NCI-H2196 treated with DMSO at 0.1 percent for 48 hours (cell line): ENCODE data around the gene TTC21B.
"Not testable (repeated sequence)": the region's sequence is repeated elsewhere in the genome, so short reads cannot be mapped to it uniquely, and the experiment has no call there.

ENCODE experiments used
- DNase-seq: peaks from one replicate; lab custom pipeline; 2025; ENCODE audit not compliant: unreplicated experiment; lab: John Stamatoyannopoulos, UW

Gene TTC21B

DNA sequence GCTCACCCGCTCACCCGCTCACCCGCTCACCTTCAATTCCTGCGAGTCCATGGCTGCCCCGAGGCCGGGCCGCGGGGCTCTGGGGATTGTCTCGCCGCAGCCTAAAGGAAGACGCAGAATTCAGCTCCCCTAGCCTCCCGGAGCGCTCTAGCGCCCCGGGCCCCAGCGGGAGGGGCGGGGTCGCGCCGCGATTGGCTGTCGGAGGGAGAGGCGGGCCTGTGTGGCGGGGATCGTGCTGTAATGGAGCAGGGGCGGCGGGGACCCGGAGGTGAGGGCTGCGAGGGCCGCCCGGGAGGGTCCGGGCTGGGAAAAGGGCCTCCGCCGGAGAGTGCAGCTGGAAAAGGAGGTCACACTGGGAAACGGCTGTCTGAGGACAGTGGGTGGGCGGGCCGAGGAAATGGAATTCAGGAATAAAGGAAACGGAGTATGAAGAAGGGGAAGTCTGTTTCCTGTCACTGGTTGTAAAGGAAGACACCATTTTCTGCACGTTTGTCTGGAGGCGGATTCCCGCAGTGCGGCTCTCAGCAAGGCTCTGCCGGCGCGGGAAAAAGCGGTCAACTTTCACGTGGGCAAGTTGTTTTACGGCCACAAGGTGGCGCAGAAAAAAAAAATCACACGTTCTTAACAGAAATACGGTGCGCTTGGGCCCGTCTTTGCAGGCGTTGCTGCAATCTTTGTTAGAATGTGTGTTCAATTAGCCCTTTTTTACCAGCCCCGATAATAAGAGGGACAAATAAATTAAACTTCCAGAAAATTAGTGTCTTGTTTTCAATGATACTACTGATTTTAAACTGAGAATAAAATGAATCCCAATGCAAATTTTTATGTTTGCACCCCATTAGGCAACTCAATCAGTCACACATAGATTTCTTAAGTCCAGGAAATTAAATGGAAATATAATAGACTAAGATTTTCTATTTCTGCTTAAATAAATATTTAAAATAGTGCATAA, at the start of gene TTC21B:
Gene TTC21B, minus strand, starts transcription at position 122 of the 952 bp plus-strand sequence. Its CDS starts 71 bp downstream, at position 51.
- DNase-seq = peak; percentile 97

DNA sequence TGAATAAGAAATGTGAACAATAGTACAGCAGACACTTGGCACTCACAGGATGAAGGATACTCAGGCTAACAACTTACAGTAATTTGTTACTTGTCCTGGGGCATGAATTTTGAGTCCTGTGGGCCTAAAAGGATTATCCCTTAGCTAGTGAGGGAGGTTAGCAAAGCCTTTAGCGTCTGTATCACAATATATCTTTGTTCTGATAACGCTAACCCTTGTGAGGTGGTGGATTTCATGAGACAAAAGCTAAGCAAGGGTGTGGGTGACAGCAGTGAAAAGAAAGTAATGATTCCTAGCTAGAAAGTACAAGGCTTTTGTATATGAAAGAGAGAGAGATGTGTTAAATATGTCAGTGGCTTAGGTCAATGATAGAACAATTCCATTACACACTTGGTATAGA, 46.8 kb upstream of the TTC21B start:
- no peak for DNase-seq

DNA sequence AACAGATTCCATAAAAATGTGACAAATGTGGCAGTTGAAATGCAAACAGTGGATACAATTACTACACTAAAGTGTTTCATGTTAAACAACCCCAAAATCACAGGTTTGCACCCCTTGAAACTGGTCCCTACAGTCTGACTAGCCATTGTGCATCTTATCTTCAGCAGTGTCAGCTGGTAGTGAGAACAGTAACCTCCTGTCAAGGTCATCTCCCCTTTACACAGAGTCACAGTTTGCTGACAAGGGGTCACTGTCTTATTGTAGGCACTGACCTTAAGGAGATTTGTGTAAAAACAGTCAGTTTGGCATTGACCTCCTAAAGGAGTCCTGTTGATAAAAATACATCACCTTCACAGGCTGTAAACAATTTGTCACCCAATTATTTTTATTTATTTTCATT, 37.3 kb upstream of the TTC21B start:
- DNase-seq = no peak

DNA sequence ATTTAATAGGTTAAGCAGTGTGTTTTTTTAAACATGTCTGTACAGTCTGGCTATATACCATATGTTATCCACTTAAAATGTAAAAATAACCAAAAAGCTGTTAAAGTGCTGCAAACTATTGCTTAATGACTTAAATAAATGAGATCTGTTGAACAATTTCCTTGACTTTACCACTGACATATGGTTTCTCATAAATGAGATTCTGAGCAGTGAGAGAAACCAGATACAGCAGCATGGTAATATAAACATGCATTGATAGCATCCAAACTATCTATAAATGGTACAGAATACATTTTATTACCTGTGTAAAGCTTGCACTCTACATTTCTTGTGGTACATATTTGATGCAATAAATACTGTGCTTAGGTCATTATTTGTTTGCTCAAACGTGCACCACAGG, 36.3 kb upstream of the TTC21B start:
- no peak for DNase-seq

DNA sequence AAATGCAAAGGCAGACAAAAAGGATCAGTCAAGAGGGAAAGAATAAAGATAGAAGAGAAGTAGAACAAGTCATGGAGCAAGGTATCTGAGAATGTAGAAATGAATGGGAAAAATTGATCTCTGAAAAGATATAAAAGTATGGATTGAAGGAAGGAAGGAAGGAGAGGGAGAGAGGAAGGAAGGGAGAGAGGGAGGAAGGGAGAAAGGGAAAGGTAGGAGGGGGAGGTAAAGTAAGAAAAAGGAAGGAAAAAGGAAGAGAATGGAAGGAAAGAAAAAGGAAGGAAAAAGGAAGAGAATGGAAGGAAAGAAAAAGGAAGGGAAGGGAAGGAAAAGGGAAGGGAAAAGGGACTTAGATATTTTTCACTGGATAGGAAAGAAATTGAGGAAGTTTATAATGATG, 31.5 kb upstream of the TTC21B start:
- DNase-seq = no peak

DNA sequence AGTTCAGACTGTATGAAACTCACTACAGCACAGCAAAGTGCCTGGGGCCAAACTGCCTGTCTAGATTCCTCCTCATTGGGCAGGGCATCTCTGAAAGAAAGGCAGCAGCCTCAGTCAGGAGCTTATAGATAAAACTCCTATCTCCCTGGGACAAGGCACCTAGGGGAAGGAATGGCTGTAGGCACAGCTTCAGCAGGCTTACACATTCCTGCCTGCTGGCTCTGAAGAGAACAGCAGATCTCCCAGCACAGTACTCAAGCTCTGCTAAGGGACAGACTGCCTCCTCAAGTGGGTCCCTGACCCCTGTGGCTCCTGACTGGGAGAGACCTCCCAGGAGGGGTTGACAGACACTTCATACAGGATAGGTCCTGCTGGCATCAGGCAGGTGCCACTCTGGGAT, 18.6 kb upstream of the TTC21B start:
- DNase-seq = not testable (repeated sequence)

DNA sequence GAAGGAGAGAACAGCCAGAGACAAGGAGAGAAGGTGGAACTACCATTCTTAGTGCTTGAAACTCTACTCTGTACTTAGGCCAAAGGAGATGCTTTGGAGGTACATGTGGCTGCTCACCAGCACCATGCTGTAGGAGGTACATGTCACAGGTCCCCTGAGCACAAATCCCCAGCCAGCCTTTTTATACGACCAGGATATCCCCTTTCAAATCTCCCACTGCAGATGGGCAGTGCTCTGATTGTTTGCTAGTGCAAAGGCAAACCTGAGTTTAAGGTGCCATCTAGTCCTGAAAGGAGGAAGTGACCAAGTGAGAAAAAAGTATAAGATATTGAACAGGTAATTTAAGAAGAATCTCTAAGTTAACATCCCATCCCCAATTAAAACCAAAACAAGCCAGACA, 17.1 kb upstream of the TTC21B start:
- no peak for DNase-seq

DNA sequence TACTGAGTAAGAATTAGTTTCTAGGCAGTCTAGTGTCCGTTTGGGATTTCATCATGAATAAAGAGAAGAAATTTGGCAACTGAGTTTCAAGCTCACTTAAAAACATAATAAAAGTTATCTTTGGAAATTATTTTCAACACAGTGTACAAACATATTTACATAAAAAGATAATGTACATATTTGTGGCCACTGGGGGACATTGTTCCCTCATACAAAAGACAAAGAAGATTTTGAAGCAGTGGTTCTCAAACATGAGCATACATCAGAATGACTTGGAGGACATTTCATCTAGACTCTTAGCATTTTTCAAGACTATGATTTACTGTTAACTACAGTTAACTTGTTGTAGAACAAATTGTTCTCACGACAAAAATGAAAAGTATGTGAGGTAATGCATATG, 15.7 kb upstream of the TTC21B start:
- no peak for DNase-seq

DNA sequence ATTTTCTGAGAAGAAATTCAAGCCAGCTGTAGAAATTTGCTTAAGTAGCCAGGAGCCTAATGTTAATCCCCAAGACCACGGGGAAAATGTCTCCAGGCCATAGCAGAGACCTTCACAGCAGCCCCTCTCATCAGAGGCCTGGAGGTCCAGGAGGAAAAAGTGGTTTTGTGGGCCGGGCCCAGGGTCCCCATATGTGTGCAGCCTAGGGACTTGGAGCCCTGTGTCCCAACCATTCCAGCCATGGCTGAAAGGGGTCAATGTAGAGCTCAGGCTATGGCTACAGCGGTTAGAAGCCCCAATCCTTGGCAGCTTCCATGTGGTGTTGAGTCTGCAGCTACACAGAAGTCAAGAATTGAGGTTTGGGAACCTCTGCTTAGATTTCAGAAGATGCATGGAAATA, 14.2 kb upstream of the TTC21B start:
- no peak for DNase-seq

DNA sequence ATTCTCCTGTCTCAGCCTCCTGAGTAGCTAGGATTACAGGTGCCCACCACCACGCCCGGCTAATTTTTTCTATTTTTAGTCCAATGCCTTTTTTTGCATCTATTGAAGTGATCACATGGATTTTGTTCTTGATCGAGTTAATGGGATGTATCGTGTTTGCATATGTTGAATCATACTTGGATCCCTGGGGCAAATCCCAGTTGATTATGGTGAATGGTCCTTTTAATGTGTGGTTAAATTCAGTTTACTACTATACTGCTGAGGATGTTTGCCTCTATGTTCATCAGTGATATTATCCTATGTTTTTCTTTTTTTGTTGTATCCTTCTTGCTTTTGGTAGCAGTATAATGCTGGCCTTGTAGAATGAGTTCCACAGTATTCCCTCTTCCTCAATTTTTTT, 8.2 kb upstream of the TTC21B start:
- no peak for DNase-seq

DNA sequence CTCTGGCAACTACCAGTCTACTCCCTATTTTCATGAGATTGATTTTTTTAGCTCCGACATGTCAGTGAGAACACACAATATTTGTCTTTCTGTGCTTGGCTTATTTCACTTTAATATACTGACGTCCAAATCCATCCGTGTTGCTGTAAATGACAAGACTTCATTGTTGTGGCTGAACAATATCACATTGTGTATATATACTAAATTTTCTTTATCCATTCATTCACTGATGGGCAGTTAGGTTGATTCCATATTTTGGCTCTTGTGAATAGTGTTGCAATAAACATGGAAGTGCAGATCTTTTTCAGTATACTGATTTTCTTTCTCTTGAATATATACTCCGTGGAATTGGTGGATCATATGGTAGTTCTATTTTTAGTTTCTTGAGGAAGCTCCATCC, 5.8 kb upstream of the TTC21B start:
- no peak for DNase-seq

DNA sequence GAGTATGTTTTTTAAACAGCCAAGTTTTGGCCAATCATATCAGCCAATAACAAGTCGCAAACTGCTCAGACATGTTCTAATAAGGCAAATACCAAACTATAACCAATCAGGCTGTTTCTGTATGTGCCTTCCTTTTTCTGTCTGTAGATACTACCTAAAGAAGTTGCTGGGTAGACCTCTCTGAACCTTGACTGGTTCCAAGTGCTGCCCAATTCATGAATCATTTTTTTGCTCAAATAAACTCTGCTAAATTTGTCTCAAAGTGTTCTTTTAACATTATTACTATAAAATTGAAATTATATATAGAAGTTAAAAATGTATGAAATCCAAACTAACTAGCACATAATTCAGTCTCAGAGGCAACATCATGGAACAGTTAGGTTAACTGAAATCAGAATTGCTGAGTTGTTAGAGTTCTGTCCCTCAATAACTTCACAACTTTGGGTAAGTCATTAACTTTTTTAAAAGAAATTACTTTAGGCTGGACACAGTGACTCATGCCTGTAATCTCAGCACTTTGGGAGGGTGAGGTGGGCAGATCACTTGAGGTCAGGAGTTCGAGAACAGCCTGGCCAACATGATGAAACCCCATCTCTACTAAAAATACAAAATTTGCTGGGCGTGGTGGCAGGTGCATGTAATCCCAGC, 4.9 kb upstream of the TTC21B start:
- DNase-seq = no peak

DNA sequence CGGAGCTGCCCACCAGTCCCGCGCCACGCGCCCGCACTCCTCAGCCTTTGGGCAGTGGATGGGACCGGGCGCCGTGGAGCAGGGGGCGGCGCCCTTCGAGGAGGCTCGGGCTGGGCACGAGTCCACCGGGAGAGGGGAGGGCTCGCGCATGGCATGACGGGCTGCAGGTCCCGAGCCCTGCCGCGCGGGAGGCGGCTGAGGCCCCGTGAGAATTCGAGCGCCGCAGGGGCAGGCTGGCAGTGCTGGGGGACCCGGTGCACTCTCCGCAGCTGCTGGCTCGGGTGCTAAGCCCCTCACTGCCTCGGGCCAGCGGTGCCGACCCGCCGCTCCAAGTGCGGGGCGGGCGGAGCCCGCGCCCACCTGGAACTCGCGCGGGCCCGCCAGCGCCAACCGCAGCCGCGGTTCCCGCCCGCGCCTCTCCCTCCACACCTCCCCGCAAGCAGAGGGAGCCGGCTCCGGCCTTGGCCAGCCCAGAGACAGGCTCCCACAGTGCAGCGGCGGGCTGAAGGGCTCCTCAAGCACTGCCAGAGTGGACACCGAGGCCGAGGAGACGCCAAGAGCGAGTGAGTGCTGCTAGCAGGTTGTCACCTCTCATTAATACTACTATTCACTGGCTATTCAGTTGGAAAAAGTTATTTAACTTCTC, 3.6 kb upstream of the TTC21B start:
- DNase-seq = no peak

DNA sequence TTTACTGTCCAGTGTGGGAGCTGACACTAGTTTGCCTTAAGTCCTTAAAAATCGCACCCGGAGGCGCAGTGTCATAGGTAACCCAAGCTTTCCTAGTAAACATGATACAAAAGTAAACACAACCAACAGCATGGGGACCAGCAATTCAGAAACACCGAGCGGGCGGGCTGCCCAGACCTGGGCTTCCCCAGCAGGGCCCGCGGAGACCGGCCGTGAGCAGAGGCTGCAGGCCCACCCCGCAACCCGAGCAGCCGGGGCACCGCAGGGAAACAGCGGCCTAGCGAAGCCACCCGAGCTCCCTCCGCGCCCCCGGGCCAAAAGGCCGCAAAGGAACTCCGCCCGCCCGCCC, 296 bp downstream of the TTC21B start:
- DNase-seq = peak; percentile 56

DNA sequence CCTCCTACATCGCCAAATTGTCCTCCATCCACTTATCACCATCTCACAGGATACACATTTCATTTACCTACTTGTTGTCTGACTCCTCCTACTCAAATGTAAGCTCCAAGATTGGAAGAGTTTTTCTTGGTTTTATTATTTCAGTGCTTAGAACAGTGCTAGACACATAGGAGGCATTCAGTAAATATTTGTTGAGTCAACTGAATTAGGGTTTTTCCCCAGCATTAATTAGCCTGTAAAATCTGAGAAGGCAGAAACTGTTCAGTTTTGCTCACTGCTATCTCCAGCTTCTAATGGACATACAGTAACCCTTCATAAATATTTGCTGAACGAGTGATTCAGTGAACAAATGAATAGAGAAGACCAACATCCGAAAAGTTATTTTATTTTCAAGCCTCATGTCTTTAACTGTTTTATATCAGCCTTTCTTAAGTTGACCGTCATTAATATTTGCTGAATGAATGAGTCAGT, 800 bp downstream of the TTC21B start:
- peak; percentile 35 for DNase-seq

DNA sequence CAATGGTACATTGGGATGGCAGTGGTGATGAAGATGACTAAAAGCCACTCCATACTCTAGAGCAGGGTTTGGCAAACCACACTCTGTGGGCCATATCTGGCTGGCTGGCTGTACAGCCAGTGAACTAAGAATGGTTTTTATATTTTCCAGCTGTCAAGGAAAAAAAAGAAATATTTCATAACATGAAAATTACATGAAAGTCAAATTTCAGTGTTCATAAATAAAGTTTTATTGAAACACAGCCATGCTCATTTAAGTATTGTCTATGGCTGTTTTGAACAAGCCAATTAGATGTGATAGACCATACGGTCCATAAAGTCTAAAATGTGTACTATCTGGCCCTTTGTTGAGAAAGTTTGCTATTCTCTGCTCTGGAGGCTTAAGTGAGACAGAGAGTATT, 1.5 kb downstream of the TTC21B start:
- DNase-seq = no peak

DNA sequence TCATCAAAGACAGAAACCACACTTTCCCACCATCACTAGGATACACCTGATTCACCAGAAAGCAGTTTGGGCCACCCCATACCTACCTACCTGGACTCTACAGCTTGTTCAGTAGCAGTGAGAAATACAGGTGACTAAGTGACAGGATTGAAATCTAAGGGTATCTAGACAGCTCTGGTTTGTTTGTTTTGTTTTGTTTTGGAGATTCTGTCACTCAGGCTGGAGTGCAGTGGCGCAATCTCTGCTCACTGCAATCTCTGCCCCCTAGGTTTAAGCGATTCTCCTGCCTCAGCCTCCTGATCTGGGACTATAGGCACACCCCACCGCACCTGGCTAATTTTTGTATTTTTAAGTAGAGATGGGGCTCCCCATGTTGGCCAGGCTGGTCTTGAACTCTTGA, 3.1 kb downstream of the TTC21B start:
- no peak for DNase-seq

DNA sequence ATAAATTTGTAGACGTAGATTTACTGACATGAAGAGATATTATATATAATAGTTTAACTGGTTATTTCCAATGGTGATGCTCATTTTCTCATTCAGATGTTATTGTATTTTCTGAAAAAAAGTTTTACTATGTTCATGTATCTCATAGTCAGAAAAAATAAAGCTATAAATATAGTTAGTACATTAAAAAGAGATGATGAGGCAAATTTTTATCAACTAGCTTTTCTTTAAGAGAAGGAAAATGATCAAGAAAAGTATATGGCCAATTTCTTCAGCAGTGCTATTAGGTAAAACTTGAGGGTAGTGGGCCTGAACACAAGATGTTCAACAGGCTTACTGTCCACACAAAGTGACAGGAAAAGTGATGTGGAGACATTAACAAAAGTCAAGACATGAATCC, 11.7 kb downstream of the TTC21B start:
- no peak for DNase-seq

DNA sequence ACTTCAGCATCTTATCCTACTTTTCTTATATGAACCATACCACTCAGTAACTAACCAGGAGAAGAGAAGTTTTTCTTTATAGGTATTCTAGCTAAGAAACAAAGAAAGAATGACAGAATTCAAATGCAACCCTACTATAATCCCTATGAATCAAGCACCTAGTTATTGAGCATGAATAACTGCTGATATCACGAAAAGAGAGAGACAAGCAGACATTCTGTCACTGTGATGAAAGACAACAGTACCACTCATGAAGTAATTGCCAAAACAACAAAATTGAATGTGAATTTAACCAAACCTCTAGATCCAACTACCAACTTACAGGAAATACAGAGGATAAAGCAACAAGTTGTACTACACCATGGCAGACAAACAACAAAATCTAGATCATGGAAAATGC, 15.3 kb downstream of the TTC21B start:
- no peak for DNase-seq

DNA sequence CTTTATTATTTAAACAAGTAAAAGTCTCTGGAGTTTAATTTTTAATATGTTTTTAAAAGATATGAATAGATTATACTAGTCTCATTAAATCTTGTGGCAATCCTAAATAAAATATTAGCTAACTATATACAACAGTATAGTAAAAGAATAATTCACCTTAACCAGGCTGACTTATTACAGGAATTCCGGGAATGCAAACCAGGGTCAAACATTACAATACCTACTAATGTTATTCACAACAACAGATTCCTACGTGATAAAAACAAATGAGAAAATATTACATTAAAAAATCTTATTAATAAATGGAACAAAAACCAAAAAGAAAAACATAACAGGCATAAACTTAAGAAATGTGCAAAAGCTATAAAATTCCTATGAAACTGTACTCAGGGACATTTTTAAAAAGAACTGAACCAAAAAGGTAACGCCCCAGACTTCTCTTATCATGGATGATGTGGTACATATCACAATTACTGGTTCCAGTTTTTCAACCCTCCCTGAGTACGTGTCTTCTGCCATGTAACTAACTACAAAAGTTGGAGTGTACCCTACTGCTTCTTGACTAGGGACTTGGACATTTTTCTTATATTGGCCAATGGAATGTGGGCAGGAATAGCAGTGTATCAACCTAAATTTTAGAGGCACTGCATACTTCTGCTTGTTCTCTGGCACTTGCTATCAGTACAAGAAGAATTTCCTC, 20.2 kb downstream of the TTC21B start:
- no peak for DNase-seq

DNA sequence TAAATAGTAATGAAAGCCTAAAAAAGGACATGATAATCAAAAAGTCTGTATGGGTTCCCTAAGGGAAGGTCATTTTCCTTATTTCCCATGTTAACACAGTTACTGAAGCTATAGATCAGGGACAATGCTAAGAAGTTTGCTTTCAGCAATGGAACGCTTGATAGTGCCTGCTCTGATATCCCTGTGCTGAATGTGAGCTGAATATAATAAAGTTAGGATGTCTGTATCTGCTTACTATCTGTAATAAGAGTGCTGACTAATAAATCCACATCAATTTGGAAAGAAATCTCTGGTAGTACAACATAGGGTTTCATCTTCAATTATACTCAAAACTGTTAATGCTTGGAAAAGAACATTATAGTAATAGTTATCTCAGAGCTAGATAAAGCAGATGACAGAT, 25.8 kb downstream of the TTC21B start:
- no peak for DNase-seq
